Spleen (tissue), 7 donors: ENCODE results near the gene MAPK8IP3.

Source experiments
- CTCF ChIP-seq, 11 experiments: fragments of 200-600 bp in 7 of 11; fragments of 450-650 bp in 4 of 11; sonication (generic) in 4 of 11; IDR thresholded peaks in 8 of 11; conservative IDR thresholded peaks in 3 of 11; 1 replicate in 7 of 11; 2 replicates in 4 of 11; pipeline versions ENCODE4 v1.4.0 to v1.8.0; 2016 to 2021; ENCODE audit warnings: antibody characterized with exemption in 11 of 11, inconsistent platforms in 4 of 11, mild to moderate bottlenecking in 1 of 11
- POLR2AphosphoS5 ChIP-seq, 3 donors: sonication (generic); formaldehyde crosslinking; IDR thresholded peaks; one replicate each; pipeline ENCODE4 v1.5.1; 2017; ENCODE audit warnings: antibody characterized with exemption in 3 of 3
- donor health status: DM: no; HTN: no; CAD: no; lungs with moderate emphysema.
- donor health status: DM: no; HTN: no; CAD: no.
- donor health status: DM: no; HTN: no; CAD: no.

- TF ChIP-seq CTCF (IDR thresholded peaks at IDR 0.05 in 8 of 11, conservative IDR thresholded peaks at IDR 0.05 in 3 of 11) (no peak), POLR2AphosphoS5 (IDR thresholded peaks at IDR 0.05) (peak in 1 of 3 donors; percentile 25)
Measured at GRCh38 chr16:1764971-1765370, 59.0 kb downstream of the MAPK8IP3 start.
